Gastrocnemius medialis (tissue), 4 donors: ENCODE results near the gene DBN1.

Experiments
- POLR2A ChIP-seq, 2 donors: fragments of 450-650 bp; IDR thresholded peaks; one replicate each; pipeline ENCODE4 v1.6.1; 2017; ENCODE audit warnings: antibody characterized with exemption in 2 of 2, mild to moderate bottlenecking in 2 of 2, moderate library complexity in 2 of 2
- TF ChIP-seq, protein P1 (sequence below), 5 experiments: fragments of 450-650 bp in 3 of 5; fragments of 200-600 bp in 2 of 5; sonication (generic) in 2 of 5; IDR thresholded peaks in 4 of 5; conservative IDR thresholded peaks in 1 of 5; 1 replicate in 4 of 5; 2 replicates in 1 of 5; pipeline ENCODE4 v1.5.1; 2016 to 2019; ENCODE audit warnings: antibody characterized with exemption in 5 of 5, mild to moderate bottlenecking in 3 of 5, moderate library complexity in 3 of 5

GRCh38 chr5:177421062-177421798, 52.2 kb downstream of the DBN1 start:
- TF ChIP-seq, protein P1, sequence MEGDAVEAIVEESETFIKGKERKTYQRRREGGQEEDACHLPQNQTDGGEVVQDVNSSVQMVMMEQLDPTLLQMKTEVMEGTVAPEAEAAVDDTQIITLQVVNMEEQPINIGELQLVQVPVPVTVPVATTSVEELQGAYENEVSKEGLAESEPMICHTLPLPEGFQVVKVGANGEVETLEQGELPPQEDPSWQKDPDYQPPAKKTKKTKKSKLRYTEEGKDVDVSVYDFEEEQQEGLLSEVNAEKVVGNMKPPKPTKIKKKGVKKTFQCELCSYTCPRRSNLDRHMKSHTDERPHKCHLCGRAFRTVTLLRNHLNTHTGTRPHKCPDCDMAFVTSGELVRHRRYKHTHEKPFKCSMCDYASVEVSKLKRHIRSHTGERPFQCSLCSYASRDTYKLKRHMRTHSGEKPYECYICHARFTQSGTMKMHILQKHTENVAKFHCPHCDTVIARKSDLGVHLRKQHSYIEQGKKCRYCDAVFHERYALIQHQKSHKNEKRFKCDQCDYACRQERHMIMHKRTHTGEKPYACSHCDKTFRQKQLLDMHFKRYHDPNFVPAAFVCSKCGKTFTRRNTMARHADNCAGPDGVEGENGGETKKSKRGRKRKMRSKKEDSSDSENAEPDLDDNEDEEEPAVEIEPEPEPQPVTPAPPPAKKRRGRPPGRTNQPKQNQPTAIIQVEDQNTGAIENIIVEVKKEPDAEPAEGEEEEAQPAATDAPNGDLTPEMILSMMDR (IDR thresholded peaks at IDR 0.05 in 4 of 5, conservative IDR thresholded peaks at IDR 0.05 in 1 of 5), result no peak
- no peak for TF ChIP-seq POLR2A (IDR thresholded peaks at IDR 0.05)
